ENCODE data around the gene HDGF. TPM values are rescaled to one million over a fixed set of nuclear protein-coding genes. Genes with fewer than 3 reads are reported as not detected.
"Not testable (repeated sequence)": the region's sequence is repeated elsewhere in the genome, so short reads cannot be mapped to it uniquely, and the experiment has no call there.

HDGF gene
- polyA plus RNA-seq, 3 donors: 51.7 to 120 (median 116) TPM

GRCh38 chr1:156768610-156769295, 17.3 kb upstream of the HDGF start:
- H3K27ac ChIP-seq (ENCODE audit: low read depth, low read length): no peak overlapping the region
- WGBS, 3 donors: 14 to 31% (median 30%) methylated on average over 8 of the region's 8 CpGs

- WGBS, 3 donors: 0 to 1% (median 0%) methylated on average over 31 of the region's 31 CpGs
- no peak overlapping the region for H3K27ac ChIP-seq (ENCODE audit: low read depth, low read length)
Measured at GRCh38 chr1:156767879-156768604, 16.6 kb upstream of the HDGF start.

GRCh38 chr1:156767101-156767878, 15.8 kb upstream of the HDGF start, which contains the start of gene PRCC:
Gene PRCC (plus strand): TSS chr1:156767535. CDS start chr1:156767772, 237 bp downstream.
- peak within 1 kb of the TSS; percentile 45 for H3K27ac ChIP-seq (ENCODE audit: low read depth, low read length)
- 0% methylated on average over 49 to 50 of the region's 50 CpGs for WGBS, 3 donors

GRCh38 chr1:156766298-156767100, 15.0 kb upstream of the HDGF start:
- 7 to 9% (median 9%) methylated on average over 14 of the region's 14 CpGs for WGBS, 3 donors
- H3K27ac ChIP-seq (ENCODE audit: low read depth, low read length): no peak overlapping the region

GRCh38 chr1:156765666-156766065, 14.2 kb upstream of the HDGF start:
- 67 to 85% (median 74%) methylated on average over 5 of the region's 5 CpGs for WGBS, 3 donors
- H3K27ac ChIP-seq (ENCODE audit: low read depth, low read length): no peak overlapping the region

- H3K27ac ChIP-seq (ENCODE audit: low read depth, low read length): not testable (repeated sequence)
- 93 to 98% (median 94%) methylated on average over 13 to 15 of the region's 15 CpGs for WGBS, 3 donors
Measured at GRCh38 chr1:156765136-156765535, 13.7 kb upstream of the HDGF start.

GRCh38 chr1:156760796-156761104, 9.3 kb upstream of the HDGF start:
- H3K27ac ChIP-seq (ENCODE audit: low read depth, low read length): no peak overlapping the region
- 74 to 86% (median 83%) methylated on average over 4 of the region's 4 CpGs for WGBS, 3 donors

- no peak overlapping the region for H3K27ac ChIP-seq (ENCODE audit: low read depth, low read length)
- 65 to 73% (median 67%) methylated on average over 6 of the region's 6 CpGs for WGBS, 3 donors
Measured at GRCh38 chr1:156760092-156760795, 8.8 kb upstream of the HDGF start.

GRCh38 chr1:156757572-156758253, 6.2 kb upstream of the HDGF start:
- WGBS, 3 donors: 83 to 91% (median 86%) methylated on average over 10 of the region's 10 CpGs
- H3K27ac ChIP-seq (ENCODE audit: low read depth, low read length): not testable (repeated sequence)

GRCh38 chr1:156756355-156756754, 4.9 kb upstream of the HDGF start:
- WGBS, 3 donors: 96 to 100% (median 97%) methylated on average over 1 of the region's 1 CpG
- H3K27ac ChIP-seq (ENCODE audit: low read depth, low read length): no peak overlapping the region

GRCh38 chr1:156755527-156755950, 4.1 kb upstream of the HDGF start:
- no peak overlapping the region for H3K27ac ChIP-seq (ENCODE audit: low read depth, low read length)
- WGBS, 3 donors: 50 to 75% (median 55%) methylated on average over 5 of the region's 5 CpGs

GRCh38 chr1:156754219-156754618, 2.7 kb upstream of the HDGF start:
- no peak overlapping the region for H3K27ac ChIP-seq (ENCODE audit: low read depth, low read length)
- 55 to 83% (median 56%) methylated on average over 8 of the region's 8 CpGs for WGBS, 3 donors

- no peak overlapping the region for H3K27ac ChIP-seq (ENCODE audit: low read depth, low read length)
- 15 to 21% (median 17%) methylated on average over 1 of the region's 1 CpG for WGBS, 3 donors
Measured at GRCh38 chr1:156752843-156753482, 1.5 kb upstream of the HDGF start.

GRCh38 chr1:156751757-156752481, 444 bp upstream of the HDGF start:
- WGBS, 3 donors: 0 to 1% (median 1%) methylated on average over 52 to 68 of the region's 68 CpGs
- H3K27ac ChIP-seq (ENCODE audit: low read depth, low read length): peak overlapping the region; percentile 84

GRCh38 chr1:156750711-156751450, 594 bp downstream of the HDGF start:
- peak overlapping the region; percentile 84 for H3K27ac ChIP-seq (ENCODE audit: low read depth, low read length)
- WGBS, 3 donors: 0% methylated on average over 50 to 64 of the region's 64 CpGs
